GM18858 (cell line): ENCODE data around the gene ZFYVE9.

Experiments used
- ATAC-seq: cut with Tn5 transposase; IDR thresholded peaks from one replicate; pipeline ENCODE4 v1.9.1; 2021; ENCODE audit not compliant: unreplicated experiment

ZFYVE9 gene

GRCh38 chr1:52243221-52243987 is 101.5 kb downstream of the ZFYVE9 start:
- no peak for ATAC-seq

GRCh38 chr1:52249831-52250230 is 107.9 kb downstream of the ZFYVE9 start:
- ATAC-seq: no peak

- ATAC-seq: no peak
These were observed 111.5 kb downstream of the ZFYVE9 start for GRCh38 chr1:52253421-52253820.

- no peak for ATAC-seq
These were observed 118.0 kb downstream of the ZFYVE9 start for GRCh38 chr1:52259886-52260285.

GRCh38 chr1:52263153-52263910 is 121.4 kb downstream of the ZFYVE9 start:
- ATAC-seq: no peak

- no peak for ATAC-seq
These were observed 122.7 kb downstream of the ZFYVE9 start for GRCh38 chr1:52264530-52265115.

- ATAC-seq: no peak
These were observed 124.6 kb downstream of the ZFYVE9 start for GRCh38 chr1:52266507-52266906.

- ATAC-seq: no peak
These were observed 126.5 kb downstream of the ZFYVE9 start for GRCh38 chr1:52268372-52268771.

GRCh38 chr1:52281518-52281917 is 139.6 kb downstream of the ZFYVE9 start:
- ATAC-seq: no peak

- ATAC-seq: no peak
These were observed 146.4 kb downstream of the ZFYVE9 start for GRCh38 chr1:52288286-52288685.

GRCh38 chr1:52294580-52294979 is 152.7 kb downstream of the ZFYVE9 start:
- ATAC-seq: no peak

- no peak for ATAC-seq
These were observed 154.5 kb downstream of the ZFYVE9 start for GRCh38 chr1:52296345-52296744.

- no peak for ATAC-seq
These were observed 163.7 kb downstream of the ZFYVE9 start for GRCh38 chr1:52305417-52306226.

GRCh38 chr1:52306227-52307006 is 164.5 kb downstream of the ZFYVE9 start:
- no peak for ATAC-seq

- ATAC-seq: no peak
These were observed 179.2 kb downstream of the ZFYVE9 start for GRCh38 chr1:52321061-52321460.

- no peak for ATAC-seq
These were observed 181.8 kb downstream of the ZFYVE9 start for GRCh38 chr1:52323731-52324130.

GRCh38 chr1:52325786-52326185 is 183.9 kb downstream of the ZFYVE9 start:
- ATAC-seq: no peak

GRCh38 chr1:52328615-52329014 is 186.7 kb downstream of the ZFYVE9 start:
- ATAC-seq: no peak

- no peak for ATAC-seq
These were observed 190.5 kb downstream of the ZFYVE9 start for GRCh38 chr1:52332411-52332810.

GRCh38 chr1:52334906-52335528 is 193.1 kb downstream of the ZFYVE9 start:
- ATAC-seq: no peak
